Measurements from ENCODE around the gene PTGES3L.
"Not testable (repeated sequence)": the region's sequence is repeated elsewhere in the genome, so short reads cannot be mapped to it uniquely, and the experiment has no call there.

DNA sequence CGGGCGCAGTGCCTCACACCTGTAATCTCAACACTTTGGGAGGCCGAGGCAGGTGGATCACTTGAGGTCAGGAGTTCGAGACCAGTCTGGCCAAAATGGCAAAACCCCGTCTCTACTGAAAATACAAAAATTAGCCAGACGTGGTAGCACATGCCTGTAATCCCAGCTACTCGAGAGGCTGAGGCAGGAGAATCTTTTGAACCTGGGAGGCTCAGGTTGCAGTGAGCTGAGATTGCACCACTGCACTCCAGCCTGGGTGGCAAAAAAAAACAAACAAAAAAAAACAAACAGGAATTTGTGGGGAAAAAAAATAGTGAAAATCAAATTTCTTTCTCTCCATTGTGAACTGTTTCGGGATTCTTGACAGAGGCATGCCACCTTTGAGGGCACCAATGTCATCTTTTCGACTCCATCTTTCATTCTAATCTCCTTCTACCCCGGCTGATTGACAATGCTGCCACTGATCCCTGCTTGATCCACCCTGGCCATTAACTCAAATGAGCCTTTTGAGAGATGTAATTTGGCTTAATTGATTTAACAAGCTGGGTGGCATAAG, 60.3 kb downstream of the PTGES3L start:
- TF ChIP-seq, protein P1, sequence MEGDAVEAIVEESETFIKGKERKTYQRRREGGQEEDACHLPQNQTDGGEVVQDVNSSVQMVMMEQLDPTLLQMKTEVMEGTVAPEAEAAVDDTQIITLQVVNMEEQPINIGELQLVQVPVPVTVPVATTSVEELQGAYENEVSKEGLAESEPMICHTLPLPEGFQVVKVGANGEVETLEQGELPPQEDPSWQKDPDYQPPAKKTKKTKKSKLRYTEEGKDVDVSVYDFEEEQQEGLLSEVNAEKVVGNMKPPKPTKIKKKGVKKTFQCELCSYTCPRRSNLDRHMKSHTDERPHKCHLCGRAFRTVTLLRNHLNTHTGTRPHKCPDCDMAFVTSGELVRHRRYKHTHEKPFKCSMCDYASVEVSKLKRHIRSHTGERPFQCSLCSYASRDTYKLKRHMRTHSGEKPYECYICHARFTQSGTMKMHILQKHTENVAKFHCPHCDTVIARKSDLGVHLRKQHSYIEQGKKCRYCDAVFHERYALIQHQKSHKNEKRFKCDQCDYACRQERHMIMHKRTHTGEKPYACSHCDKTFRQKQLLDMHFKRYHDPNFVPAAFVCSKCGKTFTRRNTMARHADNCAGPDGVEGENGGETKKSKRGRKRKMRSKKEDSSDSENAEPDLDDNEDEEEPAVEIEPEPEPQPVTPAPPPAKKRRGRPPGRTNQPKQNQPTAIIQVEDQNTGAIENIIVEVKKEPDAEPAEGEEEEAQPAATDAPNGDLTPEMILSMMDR (IDR thresholded peaks at IDR 0.05; ENCODE audit: low read length): not testable (repeated sequence)
- not testable (repeated sequence) for TF ChIP-seq EZH2phosphoT487 (IDR thresholded peaks at IDR 0.05; ENCODE audit: low read length); EZH2 (optimal IDR thresholded peaks at IDR 0.05; ENCODE audit: low read depth, low read length)
